Retinal pigment epithelial cell (primary cell): Measurements from ENCODE around the gene HMCN1.

ENCODE experiments used
- DNase-seq: peaks from one replicate; pipeline ENCODE4 v3.0.0-alpha.2; 2010; ENCODE audit warnings: low read depth
- H3K4me3 ChIP-seq: 2 replicates; pipeline ENCODE4 v1.5.1; 2011; ENCODE audit warnings: mild to moderate bottlenecking, low read length, control low read depth, moderate library complexity
- CTCF ChIP-seq: conservative IDR thresholded peaks from 2 replicates; pipeline ENCODE4 v1.5.1; 2011; ENCODE audit warnings: low read depth, low read length, control low read depth, inconsistent platforms

Gene HMCN1

DNA sequence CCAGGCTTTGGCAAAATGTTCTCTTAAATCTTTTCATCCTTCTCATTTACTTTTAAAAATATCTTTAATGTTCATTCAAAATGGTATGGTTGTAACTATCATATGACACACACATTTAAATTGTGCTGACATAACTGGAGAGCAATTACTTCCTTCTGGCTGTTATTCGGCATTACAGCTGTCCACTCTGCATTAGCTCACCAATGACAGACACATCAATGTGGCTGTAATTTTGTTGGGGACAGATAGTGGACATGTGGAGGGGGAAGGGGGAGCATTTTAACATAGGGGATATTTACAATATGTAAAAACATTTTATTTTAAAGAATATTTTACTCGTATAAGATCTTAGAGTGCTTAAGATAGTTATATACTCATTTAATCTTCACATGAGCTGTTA lies 319.8 kb downstream of the HMCN1 start:
- H3K4me3 ChIP-seq = no peak overlapping the region
- no peak for DNase-seq
- TF ChIP-seq CTCF = no peak

DNA sequence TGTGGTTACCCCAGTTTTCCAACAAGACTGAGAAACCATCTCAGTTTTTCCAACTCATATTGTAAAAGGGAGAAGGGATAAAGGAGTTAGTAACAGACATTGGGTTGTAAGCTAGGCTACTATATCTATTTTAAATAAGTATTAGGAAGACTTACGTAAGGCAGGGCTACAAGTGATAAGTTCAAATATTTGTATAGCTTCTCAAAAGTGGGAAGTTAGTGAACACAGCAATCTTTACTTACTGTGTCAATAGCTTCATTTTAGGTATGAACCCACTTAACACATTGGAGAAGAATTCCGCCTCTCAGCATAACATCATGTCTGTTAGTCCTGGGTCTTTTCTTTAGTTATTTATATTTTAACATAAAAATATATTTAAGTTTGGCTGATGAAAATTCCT lies 320.7 kb downstream of the HMCN1 start:
- no peak for TF ChIP-seq CTCF
- no peak for DNase-seq

DNA sequence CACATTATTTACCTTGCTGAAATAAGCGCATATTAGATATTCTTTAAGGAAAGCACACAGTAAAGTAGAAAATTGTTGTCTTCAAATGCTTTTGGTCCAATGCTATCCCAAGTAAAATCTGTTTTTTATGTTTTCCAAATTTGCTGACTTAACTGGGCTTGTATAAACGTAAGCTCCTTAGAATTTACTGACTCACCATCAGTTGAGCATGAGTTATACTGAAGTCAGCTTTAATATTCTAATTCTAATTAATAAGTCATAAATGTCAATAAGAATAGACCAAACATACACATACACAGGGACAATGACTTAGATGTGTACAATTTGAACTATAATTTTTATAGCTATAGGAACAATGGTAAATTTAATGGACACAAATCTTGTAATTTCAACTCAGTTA lies 321.7 kb downstream of the HMCN1 start:
- no peak for TF ChIP-seq CTCF
- peak; percentile 68 for DNase-seq
- no peak overlapping the region for H3K4me3 ChIP-seq

More for the DNA sequence above, 320.7 kb downstream of the HMCN1 start:
- H3K4me3 ChIP-seq = no peak overlapping the region

GRCh38 chr1:186057086-186057485 lies 322.9 kb downstream of the HMCN1 start:
- H3K4me3 ChIP-seq = no peak overlapping the region
- TF ChIP-seq CTCF = no peak
- no peak for DNase-seq

- DNase-seq = no peak
- TF ChIP-seq CTCF = no peak
- no peak overlapping the region for H3K4me3 ChIP-seq
Observed at GRCh38 chr1:186059311-186059710, 325.1 kb downstream of the HMCN1 start.

DNA sequence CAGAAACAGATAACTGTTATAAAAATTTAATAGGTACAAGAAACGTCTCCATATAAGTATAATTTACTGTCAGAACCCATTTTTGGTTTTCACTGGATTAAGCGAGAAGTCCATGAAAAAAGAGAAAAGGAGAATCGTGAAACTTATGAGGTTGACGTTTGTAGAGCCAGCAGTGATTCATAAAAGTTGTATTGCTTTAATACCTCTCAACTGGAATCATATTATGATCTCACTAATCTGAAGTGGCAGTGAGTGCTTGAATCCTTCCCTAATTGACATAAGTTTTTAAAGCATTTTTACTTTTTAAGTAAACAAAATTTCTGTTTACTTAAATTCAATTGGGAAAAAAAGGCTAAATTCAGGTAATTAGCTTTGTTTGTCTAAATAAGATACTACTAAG lies 325.6 kb downstream of the HMCN1 start:
- no peak overlapping the region for H3K4me3 ChIP-seq
- TF ChIP-seq CTCF = no peak
- no peak for DNase-seq

DNA sequence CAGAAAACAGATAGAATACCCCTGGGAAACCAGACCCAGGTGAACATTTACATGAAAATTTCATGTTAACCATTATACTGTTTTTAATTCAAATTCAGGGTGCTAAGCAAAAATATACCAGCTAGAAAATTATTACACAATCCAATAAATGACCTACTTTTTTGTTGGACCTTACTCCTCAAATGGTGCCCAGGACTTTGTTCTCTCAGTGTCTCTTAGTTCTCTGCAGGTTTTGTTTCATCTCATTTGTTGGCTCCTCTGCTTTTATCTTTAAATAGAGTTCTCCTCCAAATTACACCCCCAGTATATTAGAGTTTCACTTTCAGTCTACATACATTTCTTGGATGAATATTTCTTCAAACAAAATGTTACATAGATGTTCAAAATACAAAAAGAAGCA lies 326.0 kb downstream of the HMCN1 start:
- no peak for DNase-seq
- no peak for TF ChIP-seq CTCF
- no peak overlapping the region for H3K4me3 ChIP-seq
